IMR-90 (cell line): ENCODE results near the gene BCAS3. TPM values are rescaled to one million over a fixed set of nuclear protein-coding genes. Genes with fewer than 3 reads are reported as not detected.

Experiments used
- ATAC-seq: fragments of 200-7000 bp; cut with Tn5 transposase; 2 replicates; pipeline ENCODE4 v1.9.1; 2020; ENCODE audit warnings: low read depth, mild to moderate bottlenecking, moderate library complexity
- BruUV-seq: library from RNA; stranded (reverse); fragments of 400-500 nt; replicated peaks from 2 replicates; lab custom pipeline; 2021; lab: Mats Ljungman, UMichigan
- CTCF ChIA-PET: fragments of 300-600 bp; formaldehyde crosslinking; extraction: SDS; loops from one replicate; lab custom pipeline; 2021; ENCODE audit warnings: antibody characterized with exemption; lab: Yijun Ruan, JAX
- POLR2A ChIA-PET: fragments of 300-600 bp; sonication (Branson Sonifier 250); formaldehyde crosslinking; loops from one replicate; lab custom pipeline; 2022; ENCODE audit warnings: antibody characterized with exemption; ENCODE audit not compliant: unreplicated experiment; lab: Charles Lee
- DNase-seq: peaks from one replicate; pipeline ENCODE4 v3.0.0; 2013
- H2AFZ ChIP-seq: replicated peaks from 2 replicates; pipeline ENCODE3; 2013; ENCODE audit warnings: low read length, mild to moderate bottlenecking; ENCODE audit not compliant: poor library complexity
- H2AK5ac ChIP-seq: 2 replicates; pipeline ENCODE4 v1.6.1; 2013; ENCODE audit warnings: low read depth, low read length, inconsistent platforms
- H2AK9ac ChIP-seq: replicated peaks from 2 replicates; pipeline ENCODE3; 2013; ENCODE audit warnings: mild to moderate bottlenecking, low read depth, low read length, moderate library complexity; ENCODE audit not compliant: poor library complexity
- H2BK120ac ChIP-seq: 2 replicates; pipeline ENCODE4 v1.6.1; 2013; ENCODE audit warnings: low read depth, low read length, inconsistent platforms
- H2BK15ac ChIP-seq: 3 replicates; pipeline ENCODE4 v1.6.1; 2013; ENCODE audit warnings: low read depth, low read length, inconsistent platforms
- H2BK20ac ChIP-seq: 2 replicates; pipeline ENCODE4 v1.6.1; 2013; ENCODE audit warnings: low read depth, mild to moderate bottlenecking, inconsistent platforms, low read length, moderate library complexity
- H2BK5ac ChIP-seq: 2 replicates; pipeline ENCODE4 v1.6.1; 2013; ENCODE audit warnings: mild to moderate bottlenecking, low read depth, low read length, inconsistent platforms; ENCODE audit not compliant: poor library complexity, severe bottlenecking
- H3K14ac ChIP-seq: replicated peaks from 2 replicates; pipeline ENCODE4 v1.6.1; 2013; ENCODE audit warnings: low read depth, low read length, inconsistent platforms
- H3K18ac ChIP-seq: 2 replicates; pipeline ENCODE4 v1.6.1; 2013; ENCODE audit warnings: low read depth, low read length, control low read depth
- H3K23ac ChIP-seq: 2 replicates; pipeline ENCODE4 v1.6.1; 2013; ENCODE audit warnings: low read depth, low read length, inconsistent platforms
- H3K27ac ChIP-seq: 2 replicates; pipeline ENCODE4 v1.5.1; 2013; ENCODE audit warnings: mild to moderate bottlenecking, control low read depth, low read length; ENCODE audit not compliant: insufficient read depth
- H3K27me3 ChIP-seq: 2 replicates; pipeline ENCODE4 v1.6.1; 2013; ENCODE audit warnings: low read length; ENCODE audit not compliant: control insufficient read depth, insufficient read depth
- H3K36me3 ChIP-seq: 2 replicates; pipeline ENCODE4 v1.6.1; 2013; ENCODE audit warnings: low read length, mixed read lengths; ENCODE audit not compliant: control insufficient read depth, insufficient read depth
- H3K4ac ChIP-seq: 2 replicates; pipeline ENCODE4 v1.6.1; 2013; ENCODE audit warnings: low read depth, low read length, inconsistent platforms
- H3K4me1 ChIP-seq: 2 replicates; pipeline ENCODE4 v1.6.1; 2013; ENCODE audit warnings: low read length, mixed read lengths; ENCODE audit not compliant: control insufficient read depth, insufficient read depth
- H3K4me2 ChIP-seq: 2 replicates; pipeline ENCODE4 v1.6.1; 2013; ENCODE audit warnings: low read depth, mild to moderate bottlenecking, control low read depth, low read length, moderate library complexity
- H3K4me3 ChIP-seq: 2 replicates; pipeline ENCODE4 v1.5.1; 2013; ENCODE audit warnings: low read depth, mild to moderate bottlenecking, control low read depth, low read length, moderate library complexity; ENCODE audit not compliant: insufficient read depth
- H3K56ac ChIP-seq: 2 replicates; pipeline ENCODE4 v1.6.1; 2013; ENCODE audit warnings: low read length, inconsistent platforms; ENCODE audit not compliant: insufficient read depth; ENCODE audit errors: extremely low read depth
- H3K79me1 ChIP-seq, 2 experiments: 2 replicates each; pipeline ENCODE4 v1.6.1; 2013; ENCODE audit warnings: low read length in 2 of 2, inconsistent platforms in 1 of 2, low read depth in 1 of 2
- H3K9ac ChIP-seq: 2 replicates; pipeline ENCODE4 v1.6.1; 2013; ENCODE audit warnings: low read depth, low read length, control low read depth
- H3K9me1 ChIP-seq: 2 replicates; pipeline ENCODE4 v1.6.1; 2013; ENCODE audit warnings: low read length, inconsistent platforms; ENCODE audit not compliant: insufficient read depth
- H3K9me3 ChIP-seq: 2 replicates; pipeline ENCODE4 v1.6.1; 2013; ENCODE audit warnings: low read length; ENCODE audit not compliant: control insufficient read depth, insufficient read depth
- H4K20me1 ChIP-seq: 2 replicates; pipeline ENCODE4 v1.6.1; 2013; ENCODE audit warnings: low read length, inconsistent platforms; ENCODE audit not compliant: insufficient read depth
- H4K5ac ChIP-seq: 2 replicates; pipeline ENCODE4 v1.6.1; 2013; ENCODE audit warnings: mild to moderate bottlenecking, low read depth, low read length, control low read depth
- H4K8ac ChIP-seq, 2 experiments: 2 replicates each; pipeline ENCODE4 v1.6.1; 2013; ENCODE audit warnings: low read depth in 2 of 2, low read length in 2 of 2, control low read depth in 1 of 2, inconsistent platforms in 1 of 2
- H4K91ac ChIP-seq: 2 replicates; pipeline ENCODE4 v1.6.1; 2013; ENCODE audit warnings: low read depth, low read length, inconsistent platforms; ENCODE audit not compliant: insufficient read depth
- CEBPB ChIP-seq: IDR thresholded peaks from 2 replicates; pipeline ENCODE4 v1.6.1; 2012; ENCODE audit warnings: low read depth, low read length, improper control_type of control experiment
- RAD21 ChIP-seq: IDR thresholded peaks from 2 replicates; pipeline ENCODE4 v1.6.1; 2012; ENCODE audit warnings: low read length, improper control_type of control experiment
- WGBS, 2 experiments: methylation state at CpG; one replicate each; pipeline versions ENCODE4 v1.1.5 to v1.1.7; 2013; ENCODE audit warnings: missing lambda C conversion rate in 2 of 2; ENCODE audit not compliant: insufficient read length in 1 of 2; ENCODE audit errors: extremely low coverage in 2 of 2; 5-methylcytosine and 5-hydroxymethylcytosine counted together
- dilution Hi-C: fragments of 300-500 bp; cut with HindIII; formaldehyde crosslinking; loops from one replicate; pipeline ENCODE4 v1.14.3; 2018; ENCODE audit warnings: low sequenced_read_pairs; ENCODE audit not compliant: unreplicated experiment
- in situ Hi-C: fragments of 300-500 bp; cut with MboI; formaldehyde crosslinking; loops from 3 replicates; pipeline ENCODE4 v1.14.3; 2019; ENCODE audit warnings: low sequenced_read_pairs, inconsistent platforms, mixed read lengths
- intact Hi-C: fragments of 100-400 bp; cut with micrococcal nuclease; formaldehyde crosslinking; loops from 2 replicates; pipeline ENCODE4 v1.10.0; 2022
- polyA plus RNA-seq, 3 experiments: library from polyadenylated mRNA; depleted of rRNA; stranded (reverse); fragments of >200 nt; gene quantifications; 2 replicates each; pipeline ENCODE4 v1.2.3, GENCODE V29; 2012; ENCODE audit warnings: low replicate concordance in 1 of 3
- total RNA-seq: library from RNA; depleted of rRNA; stranded (reverse); fragments of >200 nt; gene quantifications from 2 replicates; pipeline ENCODE4 v1.2.3, GENCODE V29; 2012
- TF ChIP-seq, protein P1 (sequence below): conservative IDR thresholded peaks from 2 replicates; pipeline ENCODE4 v1.5.1; 2012; ENCODE audit warnings: mild to moderate bottlenecking, low read depth, low read length, improper control_type of control experiment

Gene BCAS3
- total and polyA plus RNA-seq, 2 of the 4 experiments (the other 2 are of a cell fraction), result 6.3 to 27.1 TPM

DNA sequence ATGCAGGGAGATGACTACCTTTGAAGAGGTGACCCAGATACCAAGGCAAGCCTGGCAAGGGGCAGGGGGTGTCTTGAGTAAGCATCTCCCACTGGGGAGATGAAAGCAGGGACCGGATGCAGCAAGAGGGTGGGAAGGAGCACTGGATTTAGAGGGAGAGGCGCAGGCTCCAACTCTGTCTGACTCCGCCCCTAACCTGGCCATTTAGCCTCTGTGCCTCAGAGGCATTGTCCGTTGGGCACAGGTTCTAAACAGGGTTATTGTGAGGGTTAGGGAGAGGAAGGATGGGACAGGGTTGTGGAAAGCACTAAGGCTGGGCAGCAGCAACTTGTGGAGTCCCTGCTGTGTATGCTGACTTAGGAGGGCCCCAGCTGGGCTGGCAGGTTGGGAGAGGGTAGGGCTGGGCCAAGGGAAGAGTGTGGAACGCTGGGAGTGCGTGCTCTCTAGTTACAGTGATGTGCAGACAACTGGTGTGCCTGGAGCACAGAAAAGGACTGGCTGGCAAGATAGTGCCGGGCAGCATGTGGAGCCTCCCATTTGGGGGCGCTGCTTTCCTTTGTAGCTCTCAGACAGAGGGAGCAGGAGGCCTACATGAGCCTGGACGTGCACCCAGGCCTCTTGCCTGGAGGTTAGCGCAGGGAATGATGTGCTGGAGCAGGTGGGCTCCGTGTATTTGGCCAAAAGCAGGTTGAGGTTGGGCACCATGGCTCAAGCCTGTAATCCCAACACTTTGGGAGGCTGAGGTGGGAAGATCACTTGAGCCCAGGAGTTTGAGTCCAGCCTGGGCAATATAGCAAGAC, 748.2 kb downstream of the BCAS3 start:
- Histone ChIP-seq H2BK120ac (peak overlapping the region; percentile 3; the same call in 1 of the 2 replicates), H4K5ac (no peak overlapping the region), H2BK15ac (no peak overlapping the region), H2AK9ac (no peak overlapping the region), H3K27ac (no peak overlapping the region), H2BK20ac (0 out of 2 replicates have a peak overlapping the region, but pooled peaks have one; percentile 40), H3K14ac (no peak overlapping the region), H3K9ac (no peak overlapping the region), H3K18ac (no peak overlapping the region), H2AK5ac (peak overlapping the region; percentile 63; the same call in 1 of the 2 replicates), H3K9me3 (no peaks in the 10 kb centered on the region; the same call in 1 of the 2 replicates), H3K36me3 (no peaks in the 10 kb centered on the region), H2BK5ac (no peak overlapping the region), H4K20me1 (no peaks in the 10 kb centered on the region), H4K91ac (no peak overlapping the region), H2AFZ (peak overlapping the region; percentile 61), H3K27me3 (peaks cover 10% of the 10 kb centered on the region), H3K23ac (no peak overlapping the region), H3K9me1 (peaks cover 4% of the 10 kb centered on the region; the same call in 1 of the 2 replicates), H3K4ac (peak overlapping the region; percentile 49; the same call in 1 of the 2 replicates), H4K8ac (no peak overlapping the region), H3K4me1 (peaks cover 1% of the 10 kb centered on the region; the same call in 1 of the 2 replicates), H3K79me1 (no peaks in the 10 kb centered on the region), H3K4me2 (no peak overlapping the region), H3K4me3 (no peak overlapping the region), H3K56ac (no peak overlapping the region)
- intact Hi-C loops, result no loop called here
- POLR2A ChIA-PET, result no interaction called here
- dilution Hi-C loops, result no loop called here
- CTCF ChIA-PET, result interaction anchor here (0.8 to 1.4 kb wide), 4 partner anchors 14 to 157 kb away, joined by 3 read pairs; no protein-coding TSS in a partner anchor
- WGBS, 2 experiments, result 83% methylated on average over 7 of the region's 11 CpGs; no CpG with 5 or more reads in 1 of the 2 experiments
- BruUV-seq, result no TSS peak
- in situ Hi-C loops, result loop anchor here (10.0 kb wide), 1 partner anchor 419 kb away; no protein-coding TSS in a partner anchor
- DNase-seq, result no peak
- no peak for ATAC-seq
- TF ChIP-seq RAD21 (peak; percentile 29), CEBPB (no peak)
- TF ChIP-seq, protein P1, sequence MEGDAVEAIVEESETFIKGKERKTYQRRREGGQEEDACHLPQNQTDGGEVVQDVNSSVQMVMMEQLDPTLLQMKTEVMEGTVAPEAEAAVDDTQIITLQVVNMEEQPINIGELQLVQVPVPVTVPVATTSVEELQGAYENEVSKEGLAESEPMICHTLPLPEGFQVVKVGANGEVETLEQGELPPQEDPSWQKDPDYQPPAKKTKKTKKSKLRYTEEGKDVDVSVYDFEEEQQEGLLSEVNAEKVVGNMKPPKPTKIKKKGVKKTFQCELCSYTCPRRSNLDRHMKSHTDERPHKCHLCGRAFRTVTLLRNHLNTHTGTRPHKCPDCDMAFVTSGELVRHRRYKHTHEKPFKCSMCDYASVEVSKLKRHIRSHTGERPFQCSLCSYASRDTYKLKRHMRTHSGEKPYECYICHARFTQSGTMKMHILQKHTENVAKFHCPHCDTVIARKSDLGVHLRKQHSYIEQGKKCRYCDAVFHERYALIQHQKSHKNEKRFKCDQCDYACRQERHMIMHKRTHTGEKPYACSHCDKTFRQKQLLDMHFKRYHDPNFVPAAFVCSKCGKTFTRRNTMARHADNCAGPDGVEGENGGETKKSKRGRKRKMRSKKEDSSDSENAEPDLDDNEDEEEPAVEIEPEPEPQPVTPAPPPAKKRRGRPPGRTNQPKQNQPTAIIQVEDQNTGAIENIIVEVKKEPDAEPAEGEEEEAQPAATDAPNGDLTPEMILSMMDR, result no peak; the same call in 1 of the 2 replicates
